ENCODE results near the gene RARRES1.
A peak's percentile ranks its signal among the peaks of the same experiment; 100 is the strongest.

DNA sequence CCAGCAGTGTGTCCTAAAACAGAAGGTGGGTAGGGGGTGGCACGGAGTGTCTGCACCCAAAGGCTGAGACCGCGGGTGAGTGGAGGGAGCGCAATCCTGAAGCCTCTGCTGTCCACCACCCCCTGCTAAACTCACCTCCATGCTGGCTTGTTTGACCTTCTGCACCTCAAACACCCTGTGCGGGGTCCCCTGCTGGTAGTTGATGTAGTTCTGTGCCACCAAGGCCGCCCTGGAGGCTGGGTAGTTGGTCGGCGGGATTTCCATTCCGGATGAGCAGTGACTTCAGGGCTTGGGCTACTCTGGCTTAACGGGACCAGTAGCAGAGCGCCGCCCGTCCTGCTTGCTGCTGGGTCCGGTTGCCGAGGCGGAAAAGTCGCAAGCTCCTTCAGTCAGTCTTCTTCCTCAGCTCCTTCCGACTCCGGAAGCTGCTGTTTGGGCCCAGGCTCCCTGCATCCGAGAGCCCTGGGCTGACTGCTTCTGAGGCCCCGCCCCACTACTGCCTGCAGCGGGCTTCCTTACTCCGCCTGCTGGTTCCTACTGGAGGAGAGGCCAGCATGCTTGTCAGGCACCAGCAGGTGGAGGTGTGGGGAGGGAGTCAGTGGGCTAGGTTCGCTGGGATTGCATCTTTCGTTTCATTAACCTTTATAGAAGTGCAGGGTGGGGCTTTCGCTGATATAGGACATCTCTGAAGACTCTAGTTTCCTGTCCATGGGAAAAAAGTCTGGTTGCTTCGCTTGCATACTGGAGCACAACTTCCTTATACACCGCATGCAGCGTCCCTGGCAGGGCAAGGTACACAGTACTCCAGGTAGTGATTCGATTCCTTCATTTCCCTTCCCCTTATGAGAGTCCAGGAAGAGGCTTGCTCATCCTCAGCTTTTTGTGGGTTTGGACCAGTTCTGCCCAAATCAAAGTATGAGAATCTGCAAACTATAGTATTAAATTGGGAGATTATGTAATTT is 59.8 kb downstream of the RARRES1 start, which contains the start of gene LXN:
- TF ChIP-seq, protein P1, sequence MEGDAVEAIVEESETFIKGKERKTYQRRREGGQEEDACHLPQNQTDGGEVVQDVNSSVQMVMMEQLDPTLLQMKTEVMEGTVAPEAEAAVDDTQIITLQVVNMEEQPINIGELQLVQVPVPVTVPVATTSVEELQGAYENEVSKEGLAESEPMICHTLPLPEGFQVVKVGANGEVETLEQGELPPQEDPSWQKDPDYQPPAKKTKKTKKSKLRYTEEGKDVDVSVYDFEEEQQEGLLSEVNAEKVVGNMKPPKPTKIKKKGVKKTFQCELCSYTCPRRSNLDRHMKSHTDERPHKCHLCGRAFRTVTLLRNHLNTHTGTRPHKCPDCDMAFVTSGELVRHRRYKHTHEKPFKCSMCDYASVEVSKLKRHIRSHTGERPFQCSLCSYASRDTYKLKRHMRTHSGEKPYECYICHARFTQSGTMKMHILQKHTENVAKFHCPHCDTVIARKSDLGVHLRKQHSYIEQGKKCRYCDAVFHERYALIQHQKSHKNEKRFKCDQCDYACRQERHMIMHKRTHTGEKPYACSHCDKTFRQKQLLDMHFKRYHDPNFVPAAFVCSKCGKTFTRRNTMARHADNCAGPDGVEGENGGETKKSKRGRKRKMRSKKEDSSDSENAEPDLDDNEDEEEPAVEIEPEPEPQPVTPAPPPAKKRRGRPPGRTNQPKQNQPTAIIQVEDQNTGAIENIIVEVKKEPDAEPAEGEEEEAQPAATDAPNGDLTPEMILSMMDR (IDR thresholded peaks at IDR 0.05; ENCODE audit: low read depth, low read length, poor library complexity, severe bottlenecking), result peak; percentile 64
- TF ChIP-seq EZH2phosphoT487 (IDR thresholded peaks at IDR 0.05; ENCODE audit: borderline replicate concordance, low read length), result no peak

Measured in DOHH2 (cell line).